Thyroid gland (tissue), 4 donors: Measurements from ENCODE around the gene CDH18.

Experiments
- CTCF ChIP-seq, 6 experiments: fragments of 200-600 bp in 3 of 6; fragments of 450-650 bp in 3 of 6; sonication (generic) in 3 of 6; IDR thresholded peaks; one replicate each; pipeline ENCODE4 v1.5.1; 2016 to 2019; ENCODE audit warnings: antibody characterized with exemption in 6 of 6, mild to moderate bottlenecking in 2 of 6, inconsistent platforms in 1 of 6, moderate library complexity in 1 of 6
- POLR2A ChIP-seq, 2 donors: fragments of 450-650 bp; IDR thresholded peaks; one replicate each; pipeline ENCODE4 v1.6.1; 2017; ENCODE audit warnings: antibody characterized with exemption in 2 of 2, mild to moderate bottlenecking in 2 of 2, moderate library complexity in 1 of 2

- TF ChIP-seq CTCF (IDR thresholded peaks at IDR 0.05) (no peak), POLR2A (IDR thresholded peaks at IDR 0.05) (no peak)
Observed at GRCh38 chr5:19487480-19487879, 500.5 kb downstream of the CDH18 start.
